Effector memory CD8-positive, alpha-beta T cell (primary cell): Measurements from ENCODE around the gene KIAA0319L.
A peak's percentile ranks its signal among the peaks of the same experiment; 100 is the strongest.

Experiments
- ATAC-seq: fragments of 150-1000 bp; cut with Tn5 transposase; replicated peaks from 2 replicates; pipeline ENCODE4 v1.10.0; 2021; ENCODE audit warnings: mild to moderate bottlenecking, moderate library complexity
- DNase-seq, 3 experiments: peaks; one replicate each; pipeline ENCODE4 v3.0.0; 2021
- H3K27ac Mint-ChIP-seq, 2 donors: one replicate each; pipeline ENCODE4 v1.8.0; 2022; ENCODE audit warnings: mild to moderate bottlenecking in 2 of 2, mixed read lengths in 2 of 2, moderate library complexity in 2 of 2
- H3K27me3 Mint-ChIP-seq, 2 donors: one replicate each; pipeline ENCODE4 v1.8.0; 2022; ENCODE audit warnings: mixed read lengths in 2 of 2
- H3K36me3 Mint-ChIP-seq: one replicate; pipeline ENCODE4 v1.8.0; 2022; ENCODE audit warnings: mild to moderate bottlenecking, moderate library complexity, mixed read lengths; ENCODE audit not compliant: insufficient read depth
- H3K4me1 Mint-ChIP-seq, 2 donors: one replicate each; pipeline ENCODE4 v1.8.0; 2022; ENCODE audit warnings: low read depth in 2 of 2, mixed read lengths in 2 of 2
- H3K4me3 Mint-ChIP-seq, 2 donors: one replicate each; pipeline ENCODE4 v1.8.0; 2022; ENCODE audit warnings: mild to moderate bottlenecking in 2 of 2, mixed read lengths in 2 of 2, moderate library complexity in 2 of 2
- H3K9me3 Mint-ChIP-seq, 2 donors: one replicate each; pipeline ENCODE4 v1.8.0; 2022; ENCODE audit warnings: mixed read lengths in 2 of 2

Gene KIAA0319L

DNA sequence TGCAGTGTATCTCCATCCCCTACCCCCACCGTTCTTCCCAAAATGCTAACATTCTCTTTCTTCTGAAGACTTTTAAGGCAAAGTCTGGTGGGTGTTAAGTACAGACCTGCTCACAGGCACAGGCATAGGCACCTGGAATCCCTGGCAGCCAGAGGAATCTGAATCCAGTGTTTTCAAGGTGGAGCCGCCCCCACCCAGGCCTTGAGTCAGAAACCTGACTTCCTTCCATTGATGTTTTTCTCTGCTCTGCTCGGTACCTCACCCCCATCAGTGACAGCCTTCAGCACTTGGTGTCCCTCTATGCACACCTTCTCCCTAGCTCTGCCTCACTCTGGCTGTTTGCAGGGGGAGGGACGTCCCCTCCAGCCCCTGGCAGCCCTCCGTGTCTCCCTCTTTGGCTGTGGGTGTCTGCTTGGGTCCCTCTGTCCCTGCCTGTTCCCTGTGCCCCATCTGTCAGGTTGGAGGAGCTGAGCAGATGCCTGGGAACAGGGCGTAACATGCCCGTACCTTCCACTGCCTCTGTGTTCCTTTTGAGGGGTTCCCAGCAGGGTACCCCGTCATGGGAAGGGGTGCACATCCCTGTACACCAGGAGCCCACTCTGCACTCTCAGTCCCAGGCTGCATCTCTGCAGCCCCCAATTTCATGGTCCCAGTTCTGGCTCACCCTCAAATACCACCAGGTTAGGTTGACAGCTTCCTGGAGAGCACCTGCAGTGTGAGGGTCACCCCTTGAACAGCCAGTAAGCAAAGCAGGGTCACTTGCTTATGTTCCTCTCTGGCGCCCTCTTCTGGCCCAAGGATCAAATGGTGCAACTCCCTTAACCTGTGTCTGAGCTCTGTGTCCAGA, 7.1 kb upstream of the KIAA0319L start:
- Mint-ChIP-seq H3K9me3 (no peaks in the 10 kb centered on the region), H3K4me3 (no peak overlapping the region), H3K4me1 (peaks cover 29 to 33% of the 10 kb centered on the region in 2 donors), H3K27me3 (no peaks in the 10 kb centered on the region), H3K36me3 (peaks cover 3% of the 10 kb centered on the region), H3K27ac (peak overlapping the region in 1 of 2 donors; percentile 8)
- peak; percentile 75 to 83 (median 80) for DNase-seq
- peak; percentile 78 for ATAC-seq

DNA sequence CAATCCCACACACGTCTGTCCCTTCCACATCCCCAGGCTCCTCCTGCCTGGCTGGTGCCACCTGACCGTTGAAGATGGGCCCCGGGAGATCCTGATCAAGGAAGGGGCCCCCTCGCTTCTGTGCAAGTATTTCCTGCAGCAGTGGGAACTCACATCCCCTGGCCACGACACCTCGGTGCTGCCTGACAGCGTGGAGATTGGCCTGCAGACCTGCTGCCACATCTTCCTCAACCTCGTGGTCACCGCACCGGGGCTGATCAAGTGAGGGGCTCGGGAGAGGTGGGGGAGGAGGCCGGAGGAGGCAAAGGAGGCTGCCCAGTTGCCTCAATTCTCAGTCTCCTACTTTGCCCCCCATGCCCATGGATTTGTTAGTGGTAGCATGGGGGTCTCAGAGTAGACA, 6.0 kb upstream of the KIAA0319L start:
- Mint-ChIP-seq H3K36me3 (peaks cover 4% of the 10 kb centered on the region), H3K4me1 (peaks cover 26 to 33% of the 10 kb centered on the region in 2 donors), H3K4me3 (no peak overlapping the region), H3K27ac (peak overlapping the region; percentile 32 to 71), H3K9me3 (no peaks in the 10 kb centered on the region), H3K27me3 (no peaks in the 10 kb centered on the region)
- DNase-seq (no peak), ATAC-seq (no peak)

DNA sequence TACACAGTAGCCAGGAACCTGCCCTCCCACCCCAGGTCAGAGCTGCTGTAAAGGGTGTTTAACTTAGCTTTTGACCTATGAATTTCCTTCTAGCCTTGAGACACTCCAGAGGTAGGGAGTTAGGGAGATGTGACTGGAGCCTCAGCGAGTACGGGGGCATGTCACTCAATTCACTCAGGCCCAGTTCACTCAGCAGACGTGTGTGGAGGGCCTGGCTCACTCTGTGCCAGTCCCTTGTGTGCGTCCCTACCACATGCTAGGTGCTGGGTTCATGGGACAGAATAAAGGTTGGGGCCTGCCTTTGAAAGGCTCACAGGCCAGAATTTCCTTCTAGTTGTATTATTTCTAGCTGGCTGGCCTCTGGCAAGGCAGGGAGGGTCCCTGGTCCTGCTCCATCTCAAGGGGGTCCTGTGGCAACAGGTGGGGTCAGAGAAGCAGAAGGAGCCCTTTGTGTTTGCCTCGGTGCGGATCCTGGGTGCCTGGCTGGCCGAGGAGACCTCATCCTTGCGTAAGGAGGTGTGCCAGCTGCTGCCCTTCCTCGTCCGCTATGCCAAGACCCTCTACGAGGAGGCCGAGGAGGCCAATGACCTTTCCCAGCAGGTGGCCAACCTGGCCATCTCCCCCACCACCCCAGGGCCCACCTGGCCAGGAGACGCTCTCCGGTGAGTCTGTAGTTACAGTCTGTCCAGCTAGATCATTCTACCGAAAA, 4.9 kb upstream of the KIAA0319L start:
- no peak for ATAC-seq
- Mint-ChIP-seq H3K36me3 (peaks cover 14% of the 10 kb centered on the region), H3K4me1 (peaks cover 31 to 36% of the 10 kb centered on the region in 2 donors), H3K27ac (peak overlapping the region; percentile 32 to 71), H3K9me3 (no peaks in the 10 kb centered on the region), H3K4me3 (no peak overlapping the region), H3K27me3 (no peaks in the 10 kb centered on the region)
- DNase-seq = no peak

DNA sequence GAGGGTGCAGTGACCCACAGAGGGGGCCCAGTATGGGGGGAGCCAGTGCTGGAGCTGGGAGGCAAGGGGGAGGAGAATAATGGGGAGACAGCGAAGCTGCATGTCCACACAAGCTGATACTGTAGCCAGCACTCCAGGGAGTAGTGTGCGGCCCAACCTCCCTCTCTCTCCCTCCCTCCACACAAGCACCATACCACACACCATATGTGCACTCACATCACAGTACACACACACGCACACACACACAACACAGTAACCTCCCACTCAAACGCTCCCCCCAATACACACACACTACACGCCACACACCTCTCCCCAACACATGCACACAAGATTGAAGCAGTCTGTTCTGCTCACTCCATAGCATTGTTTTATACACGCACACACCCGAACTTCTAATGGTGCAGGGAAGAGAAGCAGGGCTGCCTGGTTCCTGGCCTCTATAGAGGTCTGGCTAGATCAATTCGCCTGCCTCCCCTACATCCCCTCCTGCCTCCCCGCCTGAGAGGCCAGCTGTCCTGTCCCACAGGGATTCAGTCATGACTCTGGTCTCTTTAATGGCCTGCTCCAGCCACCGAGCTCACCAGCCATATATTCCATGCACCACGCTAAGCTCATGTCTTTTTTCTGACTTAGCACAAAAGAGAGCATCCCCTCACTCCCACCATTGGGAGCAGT, 4.2 kb upstream of the KIAA0319L start:
- H3K27ac Mint-ChIP-seq = peak overlapping the region; percentile 10 to 28
- ATAC-seq (no peak), DNase-seq (no peak)
- H3K4me3 Mint-ChIP-seq = no peak overlapping the region
- peaks cover 34 to 35% of the 10 kb centered on the region in 2 donors for H3K4me1 Mint-ChIP-seq
- no peaks in the 10 kb centered on the region for H3K9me3 Mint-ChIP-seq
- no peaks in the 10 kb centered on the region for H3K27me3 Mint-ChIP-seq
- peaks cover 18% of the 10 kb centered on the region for H3K36me3 Mint-ChIP-seq

DNA sequence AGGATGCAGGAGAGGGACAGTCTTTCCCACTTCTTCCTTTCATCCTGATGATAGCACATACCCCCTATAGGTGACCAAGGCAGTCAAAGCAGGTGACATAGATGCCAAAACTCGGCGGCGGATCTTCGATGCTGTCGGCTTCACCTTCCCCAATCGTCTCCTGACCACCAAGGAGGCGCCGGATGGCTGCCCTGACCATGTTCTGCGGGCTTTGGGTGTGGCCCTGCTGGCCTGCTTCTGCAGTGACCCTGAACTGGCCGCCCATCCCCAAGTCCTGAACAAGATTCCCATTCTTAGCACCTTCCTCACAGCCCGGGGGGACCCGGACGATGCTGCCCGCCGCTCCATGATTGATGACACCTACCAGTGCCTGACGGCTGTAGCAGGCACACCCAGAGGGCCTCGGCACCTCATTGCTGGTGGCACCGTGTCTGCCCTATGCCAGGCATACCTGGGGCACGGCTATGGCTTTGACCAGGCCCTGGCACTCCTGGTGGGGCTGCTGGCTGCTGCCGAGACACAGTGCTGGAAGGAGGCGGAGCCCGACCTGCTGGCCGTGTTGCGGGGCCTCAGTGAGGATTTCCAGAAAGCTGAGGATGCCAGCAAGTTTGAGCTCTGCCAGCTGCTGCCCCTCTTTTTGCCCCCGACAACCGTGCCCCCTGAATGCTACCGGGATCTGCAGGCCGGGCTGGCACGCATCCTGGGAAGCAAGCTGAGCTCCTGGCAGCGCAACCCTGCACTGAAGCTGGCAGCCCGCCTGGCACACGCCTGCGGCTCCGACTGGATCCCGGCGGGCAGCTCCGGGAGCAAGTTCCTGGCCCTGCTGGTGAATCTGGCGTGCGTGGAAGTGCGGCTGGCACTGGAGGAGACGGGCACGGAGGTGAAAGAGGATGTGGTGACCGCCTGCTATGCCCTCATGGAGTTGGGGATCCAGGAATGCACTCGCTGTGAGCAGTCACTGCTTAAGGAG, 3.3 kb upstream of the KIAA0319L start:
- H3K4me3 Mint-ChIP-seq = no peak overlapping the region
- no peaks in the 10 kb centered on the region for H3K9me3 Mint-ChIP-seq
- no peak for DNase-seq
- H3K4me1 Mint-ChIP-seq = peaks cover 43 to 44% of the 10 kb centered on the region in 2 donors
- no peak for ATAC-seq
- H3K27ac Mint-ChIP-seq = peak overlapping the region; percentile 80 to 99
- no peaks in the 10 kb centered on the region for H3K27me3 Mint-ChIP-seq
- H3K36me3 Mint-ChIP-seq = peaks cover 15% of the 10 kb centered on the region

DNA sequence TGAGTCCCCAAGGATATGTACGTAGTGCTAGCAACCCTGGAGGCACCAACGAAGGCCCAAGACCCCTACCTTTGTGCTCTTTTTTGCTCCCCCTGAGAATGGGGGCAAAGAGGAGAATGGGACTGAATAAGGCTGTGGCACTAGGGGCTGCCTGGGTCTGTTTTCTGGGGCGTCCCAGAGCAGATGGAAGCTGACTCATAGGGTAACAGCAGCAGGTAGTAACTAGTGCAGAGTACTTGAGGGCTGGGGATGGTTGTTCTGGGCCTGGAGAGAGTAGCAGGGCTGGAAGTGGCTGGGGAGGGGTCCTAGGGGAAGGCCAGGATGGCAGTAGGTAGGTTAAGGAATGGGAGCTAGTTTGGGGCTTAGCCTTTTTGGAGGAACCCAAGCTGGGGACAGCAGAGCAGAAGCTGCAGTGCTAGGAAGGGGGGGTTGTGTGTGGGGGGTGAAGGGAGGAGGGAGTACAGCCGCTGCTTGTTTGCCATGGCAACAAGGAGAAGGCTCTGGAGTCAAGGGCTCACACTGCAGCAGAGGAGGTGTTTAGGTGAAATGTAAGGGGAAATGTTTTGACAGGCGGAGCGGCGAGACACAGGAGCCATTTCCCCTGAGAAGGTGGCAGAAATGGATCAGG, 2.2 kb upstream of the KIAA0319L start:
- ATAC-seq (peak; percentile 26), DNase-seq (peak in 1 of 3 experiments; percentile 30)
- peaks cover 47 to 49% of the 10 kb centered on the region in 2 donors for H3K4me1 Mint-ChIP-seq
- H3K4me3 Mint-ChIP-seq = peak overlapping the region; percentile 1 to 33
- no peaks in the 10 kb centered on the region for H3K9me3 Mint-ChIP-seq
- H3K36me3 Mint-ChIP-seq = peaks cover 15% of the 10 kb centered on the region
- H3K27ac Mint-ChIP-seq = peak overlapping the region; percentile 80 to 99
- no peaks in the 10 kb centered on the region for H3K27me3 Mint-ChIP-seq

DNA sequence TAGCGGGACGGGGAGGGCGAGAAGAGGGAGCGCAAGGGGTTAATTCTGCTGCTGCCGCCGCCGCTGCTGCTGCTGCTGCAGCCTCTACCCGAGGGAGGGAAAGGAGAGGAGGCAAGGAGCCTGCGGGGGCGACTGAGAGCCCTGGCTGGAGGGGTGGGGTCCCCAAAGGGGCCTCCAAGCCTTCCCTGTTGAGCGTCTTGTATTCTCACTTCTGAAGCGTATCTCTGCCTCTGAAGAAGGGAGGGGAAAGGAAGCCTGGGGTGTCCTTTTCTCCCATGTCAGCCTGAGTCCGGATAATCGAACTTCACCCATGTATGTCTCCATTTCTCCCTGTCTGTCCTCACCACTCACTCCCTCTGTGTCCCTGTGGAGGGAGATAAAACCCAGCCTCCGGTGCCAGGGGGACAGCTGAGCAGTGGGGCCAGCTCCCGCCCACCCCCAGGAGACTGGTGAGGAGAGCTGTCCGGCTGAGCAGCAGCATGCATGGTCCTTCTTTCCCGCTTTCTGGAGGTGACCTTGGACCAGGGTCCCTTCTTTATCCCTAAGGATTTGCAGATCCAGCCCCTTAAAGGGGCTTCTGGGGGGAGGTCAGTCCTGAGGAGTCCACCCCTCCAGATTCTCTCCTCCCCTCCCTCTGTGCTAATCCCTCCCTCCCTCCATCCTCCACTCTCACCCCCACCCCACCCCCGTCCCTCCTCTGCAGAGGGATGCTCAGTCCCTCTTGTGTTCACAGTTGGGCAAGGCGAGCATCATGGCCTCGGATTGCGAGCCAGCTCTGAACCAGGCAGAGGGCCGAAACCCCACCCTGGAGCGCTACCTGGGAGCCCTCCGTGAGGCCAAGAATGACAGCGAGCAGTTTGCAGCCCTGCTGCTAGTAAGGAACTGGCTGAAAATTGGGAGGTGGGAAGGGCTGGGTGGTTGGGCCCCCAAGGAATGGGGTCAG, 1.4 kb upstream of the KIAA0319L start:
- DNase-seq = peak in 1 of 3 experiments; percentile 27
- Mint-ChIP-seq H3K27me3 (no peaks in the 10 kb centered on the region), H3K27ac (peak overlapping the region; percentile 97 to 99), H3K4me1 (peaks cover 44 to 48% of the 10 kb centered on the region in 2 donors), H3K36me3 (peaks cover 20% of the 10 kb centered on the region), H3K4me3 (peak overlapping the region; percentile 99), H3K9me3 (no peaks in the 10 kb centered on the region)
- ATAC-seq = no peak

DNA sequence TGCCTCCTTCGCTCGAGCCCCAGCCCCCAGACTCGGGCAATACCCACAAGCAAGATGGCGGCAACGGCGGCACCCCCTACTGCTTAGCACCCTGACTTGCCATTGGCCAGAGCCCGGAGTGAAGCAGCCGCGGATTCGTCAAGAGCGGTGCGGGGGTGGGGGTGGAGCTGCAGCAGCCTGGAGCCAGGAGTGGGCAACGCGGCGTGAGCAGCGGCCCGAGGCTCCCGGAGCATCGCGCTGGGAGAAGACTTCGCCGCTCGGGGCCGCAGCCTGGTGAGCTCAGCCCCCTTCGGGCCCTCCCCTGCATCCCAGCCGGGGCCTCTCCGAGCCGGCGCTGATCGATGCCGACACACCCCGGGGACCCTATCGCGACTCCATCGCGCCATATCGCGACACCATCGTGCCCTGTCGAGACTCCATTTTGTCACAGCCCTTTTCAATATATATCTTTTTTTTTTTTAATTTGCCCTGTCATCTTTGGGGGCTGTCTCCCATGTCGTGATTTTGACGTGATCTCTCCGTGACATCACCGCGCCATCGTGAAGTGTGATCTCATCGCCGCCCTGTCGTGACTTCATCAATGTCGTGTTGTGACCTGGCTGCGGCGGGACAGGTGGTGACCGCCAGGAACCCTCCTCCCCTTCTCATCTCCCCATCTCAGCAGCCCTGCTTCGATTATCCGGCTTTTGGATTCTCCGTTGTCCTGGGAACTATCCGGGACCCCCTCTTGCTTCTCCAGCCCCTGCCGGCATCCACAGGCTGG, 589 bp upstream of the KIAA0319L start, which contains the start of gene NCDN:
Gene NCDN (plus strand): TSS at position 189 of the 763 bp plus-strand sequence. CDS start 392 bp downstream, at position 581.
- Mint-ChIP-seq H3K27ac (peak within 1 kb of the TSS; percentile 97 to 99), H3K4me1 (peaks cover 46 to 52% of the 10 kb centered on the region in 2 donors), H3K9me3 (no peaks in the 10 kb centered on the region), H3K27me3 (no peaks in the 10 kb centered on the region), H3K4me3 (peak within 1 kb of the TSS; percentile 99), H3K36me3 (peaks cover 29% of the 10 kb centered on the region)
- DNase-seq (peak; percentile 90 to 95 (median 94)), ATAC-seq (peak; percentile 90)

DNA sequence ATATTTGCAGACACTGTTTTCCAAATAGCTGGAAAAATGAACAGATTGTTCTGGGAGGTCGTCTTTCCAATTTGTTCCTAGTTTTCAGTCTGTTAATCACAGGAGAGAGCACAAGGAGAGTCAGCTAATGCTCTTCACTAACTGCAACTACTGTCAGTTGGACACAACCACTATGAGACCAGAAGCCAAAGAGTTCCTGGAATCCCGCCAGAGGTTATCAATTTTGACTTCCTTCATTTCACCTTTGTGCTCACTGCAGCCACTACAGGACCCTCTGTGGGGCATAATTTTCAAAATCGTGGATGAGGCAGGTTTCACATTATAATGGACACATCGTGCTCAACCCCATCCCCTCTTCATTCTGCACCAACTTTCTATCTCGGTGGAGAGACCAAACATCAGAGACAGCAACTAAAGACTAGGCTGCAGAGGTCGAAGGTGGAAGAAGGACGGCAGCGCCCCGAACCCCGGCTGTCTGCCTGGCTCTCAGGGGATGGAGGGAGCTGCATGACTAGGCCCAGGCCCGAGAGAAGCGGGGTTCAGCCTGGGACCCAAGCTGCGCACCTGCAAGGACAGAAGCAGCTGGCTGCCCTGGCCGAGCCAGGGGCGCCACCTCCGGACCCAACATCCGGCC, 602 bp downstream of the KIAA0319L start:
- no peaks in the 10 kb centered on the region for H3K9me3 Mint-ChIP-seq
- no peaks in the 10 kb centered on the region for H3K27me3 Mint-ChIP-seq
- peak overlapping the region; percentile 99 for H3K4me3 Mint-ChIP-seq
- peak overlapping the region; percentile 97 to 99 for H3K27ac Mint-ChIP-seq
- DNase-seq = no peak
- H3K36me3 Mint-ChIP-seq = peaks cover 41% of the 10 kb centered on the region
- H3K4me1 Mint-ChIP-seq = peaks cover 42 to 51% of the 10 kb centered on the region in 2 donors
- ATAC-seq = peak; percentile 1

DNA sequence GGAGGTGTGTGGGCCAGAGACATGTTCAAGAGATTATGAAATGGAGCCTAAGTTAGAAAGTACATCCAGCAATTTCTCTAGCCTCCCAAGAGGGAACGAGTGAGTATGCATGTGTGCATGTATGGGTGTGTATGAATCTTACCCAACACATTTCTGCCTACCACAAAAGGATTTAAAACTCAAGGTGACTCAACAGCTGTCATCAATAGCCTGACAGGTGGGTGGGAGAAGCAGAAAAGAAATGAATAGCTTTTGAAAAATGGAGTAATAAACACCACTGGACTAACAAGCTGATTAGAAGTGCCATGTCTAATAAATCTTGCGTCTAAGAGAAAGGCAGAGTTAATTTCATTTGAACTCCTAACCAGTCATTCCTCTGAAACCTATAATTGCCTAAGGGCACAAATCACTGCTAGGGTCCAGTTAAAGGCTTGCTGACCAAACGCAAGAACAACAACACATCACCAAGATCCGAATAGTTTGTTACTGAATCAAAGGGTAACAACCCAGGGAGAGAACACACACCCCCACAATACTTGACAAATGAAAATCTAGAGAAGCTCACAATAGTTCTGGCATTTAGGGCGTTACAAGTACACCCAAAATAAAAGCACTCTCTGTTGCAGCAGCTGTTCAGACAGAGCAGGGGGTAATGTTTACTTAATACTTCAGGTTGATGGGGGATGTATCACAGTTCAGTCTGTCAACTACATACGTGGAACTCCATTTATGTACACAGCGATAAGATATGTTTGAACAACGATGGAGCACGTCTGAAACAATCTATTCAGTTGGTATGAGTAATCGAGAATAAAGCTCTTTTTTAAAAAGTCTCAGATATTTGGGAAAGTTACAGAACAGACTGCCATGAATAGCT, 1.4 kb downstream of the KIAA0319L start:
- no peak for ATAC-seq
- H3K4me3 Mint-ChIP-seq = peak overlapping the region; percentile 99
- H3K9me3 Mint-ChIP-seq = no peaks in the 10 kb centered on the region
- no peaks in the 10 kb centered on the region for H3K27me3 Mint-ChIP-seq
- peaks cover 37 to 49% of the 10 kb centered on the region in 2 donors for H3K4me1 Mint-ChIP-seq
- H3K36me3 Mint-ChIP-seq = peaks cover 48% of the 10 kb centered on the region
- H3K27ac Mint-ChIP-seq = peak overlapping the region; percentile 97 to 99
- no peak for DNase-seq
